H1 (cell line): Measurements from ENCODE around the gene CHST9. TPM values are rescaled to one million over a fixed set of nuclear protein-coding genes. Genes with fewer than 3 reads are reported as not detected.

Experiments used
- CTCF ChIA-PET: fragments of 300-600 bp; sonication (Branson Sonifier 250); formaldehyde crosslinking; loops from one replicate; lab custom pipeline; 2021; ENCODE audit not compliant: partially characterized antibody; lab: Charles Lee
- POLR2A ChIA-PET: fragments of 300-600 bp; sonication (Branson Sonifier 250); formaldehyde crosslinking; loops from one replicate; lab custom pipeline; 2021; ENCODE audit warnings: inconsistent platforms; ENCODE audit not compliant: partially characterized antibody; lab: Charles Lee
- DNase-seq, 2 experiments: peaks; one replicate each; pipeline versions ENCODE4 v3.0.0 to v3.0.0-alpha.2; 2010 to 2022; ENCODE audit warnings: low spot score in 2 of 2, low read depth in 1 of 2, mixed read lengths in 1 of 2
- FAIRE-seq: peaks from 2 replicates; lab custom pipeline; 2011; peaks lifted over from hg19 to GRCh38; lab: Jason Lieb, UNC
- H2AFZ ChIP-seq: 2 replicates; pipeline ENCODE4 v1.8.1; 2012; ENCODE audit warnings: low read length, inconsistent platforms
- H2AK5ac ChIP-seq: 2 replicates; pipeline ENCODE4 v1.6.1; 2013; ENCODE audit warnings: low read depth, low read length
- H2BK120ac ChIP-seq: replicated peaks from 2 replicates; pipeline ENCODE3; 2013; ENCODE audit warnings: low read depth, low read length, inconsistent platforms
- H2BK12ac ChIP-seq: 2 replicates; pipeline ENCODE4 v1.6.1; 2013; ENCODE audit warnings: low read depth, low read length
- H2BK15ac ChIP-seq: 2 replicates; pipeline ENCODE4 v1.6.1; 2013; ENCODE audit warnings: low read length
- H2BK20ac ChIP-seq: 2 replicates; pipeline ENCODE4 v1.6.1; 2013; ENCODE audit warnings: low read length
- H2BK5ac ChIP-seq: 2 replicates; pipeline ENCODE4 v1.6.1; 2013; ENCODE audit warnings: low read depth, low read length
- H3K14ac ChIP-seq: 2 replicates; pipeline ENCODE4 v1.6.1; 2013; ENCODE audit warnings: inconsistent platforms; ENCODE audit not compliant: insufficient read length
- H3K18ac ChIP-seq: 2 replicates; pipeline ENCODE4 v1.6.1; 2013; ENCODE audit warnings: low read length; ENCODE audit errors: extremely low read depth
- H3K23ac ChIP-seq: 2 replicates; pipeline ENCODE4 v1.6.1; 2013; ENCODE audit warnings: inconsistent platforms; ENCODE audit not compliant: insufficient read length
- H3K23me2 ChIP-seq: 2 replicates; pipeline ENCODE4 v1.6.1; 2013; ENCODE audit warnings: low read depth, low read length
- H3K27ac ChIP-seq: 2 replicates; pipeline ENCODE4 v1.6.1; 2011; ENCODE audit warnings: low read depth, low read length, inconsistent platforms
- H3K27me3 ChIP-seq, 4 experiments: replicated peaks in 1 of 4; 1 replicate in 1 of 4; 2 replicates in 3 of 4; pipeline versions ENCODE4 v1.6.1 to v1.8.1; 2011 to 2013; ENCODE audit warnings: low read length in 3 of 4, mild to moderate bottlenecking in 3 of 4, inconsistent platforms in 2 of 4, mixed read lengths in 2 of 4, moderate library complexity in 1 of 4; ENCODE audit not compliant: control insufficient read depth in 3 of 4, insufficient read depth in 3 of 4; ENCODE audit errors: extremely low read depth in 1 of 4
- H3K36me3 ChIP-seq, 4 experiments: 2 replicates each; pipeline versions ENCODE4 v1.6.1 to v1.8.1; 2011 to 2013; ENCODE audit warnings: mild to moderate bottlenecking in 4 of 4, low read length in 3 of 4, moderate library complexity in 2 of 4, control low read depth in 1 of 4, inconsistent platforms in 1 of 4; ENCODE audit not compliant: insufficient read depth in 4 of 4, control insufficient read depth in 2 of 4
- H3K4ac ChIP-seq: replicated peaks from 2 replicates; pipeline ENCODE3; 2013; ENCODE audit warnings: low read length, low read depth, mixed read lengths, inconsistent platforms; ENCODE audit not compliant: insufficient read length
- H3K4me1 ChIP-seq, 4 experiments: replicated peaks in 1 of 4; 1 replicate in 1 of 4; 2 replicates in 3 of 4; pipeline versions ENCODE4 v1.6.1 to v1.8.1; 2011 to 2013; ENCODE audit warnings: low read length in 3 of 4, inconsistent platforms in 2 of 4, mixed read lengths in 1 of 4; ENCODE audit not compliant: insufficient read depth in 4 of 4, control insufficient read depth in 3 of 4
- H3K4me2 ChIP-seq, 2 experiments: 2 replicates each; pipeline versions ENCODE4 v1.6.1 to v1.8.1; 2011 to 2013; ENCODE audit warnings: low read depth in 2 of 2, low read length in 2 of 2, control low read depth in 1 of 2, inconsistent platforms in 1 of 2, mild to moderate bottlenecking in 1 of 2; ENCODE audit not compliant: insufficient read depth in 1 of 2
- H3K4me3 ChIP-seq, 4 experiments: fragments of 200-600, 300-600 bp in 1 of 4; sonication (generic), shearing (Covaris generic), sonication (Bioruptor Twin) in 1 of 4; 2 replicates each; pipeline versions ENCODE4 v1.5.1 to v1.8.1; 2011 to 2016; ENCODE audit warnings: low read length in 4 of 4, low read depth in 3 of 4, control low read depth in 2 of 4, inconsistent platforms in 2 of 4, mild to moderate bottlenecking in 2 of 4, mixed read lengths in 1 of 4, moderate library complexity in 1 of 4; ENCODE audit not compliant: insufficient read depth in 2 of 4; ENCODE audit errors: extremely low read depth in 1 of 4
- H3K56ac ChIP-seq: replicated peaks from 2 replicates; pipeline ENCODE3; 2013; ENCODE audit warnings: low read depth, mild to moderate bottlenecking, mixed read lengths, low read length, inconsistent platforms; ENCODE audit not compliant: insufficient read length
- H3K79me1 ChIP-seq: 2 replicates; pipeline ENCODE4 v1.6.1; 2013; ENCODE audit warnings: low read depth, low read length, control low read depth
- H3K79me2 ChIP-seq, 2 experiments: 2 replicates each; pipeline versions ENCODE4 v1.6.1 to v1.8.1; 2012 to 2013; ENCODE audit warnings: low read length in 2 of 2, mild to moderate bottlenecking in 2 of 2, inconsistent platforms in 1 of 2; ENCODE audit not compliant: insufficient read depth in 2 of 2, control insufficient read depth in 1 of 2
- H3K9ac ChIP-seq, 4 experiments: replicated peaks in 1 of 4; 1 replicate in 1 of 4; 2 replicates in 3 of 4; pipeline versions ENCODE4 v1.6.1 to v1.8.1; 2011 to 2013; ENCODE audit warnings: low read depth in 3 of 4, low read length in 3 of 4, control low read depth in 2 of 4, mild to moderate bottlenecking in 2 of 4, moderate library complexity in 2 of 4, inconsistent platforms in 1 of 4; ENCODE audit errors: extremely low read depth in 1 of 4
- H3K9me3 ChIP-seq, 2 experiments: 2 replicates each; pipeline versions ENCODE4 v1.6.1 to v1.8.1; 2012 to 2013; ENCODE audit warnings: mild to moderate bottlenecking in 2 of 2, moderate library complexity in 2 of 2, control low read depth in 1 of 2, inconsistent platforms in 1 of 2, low read depth in 1 of 2, low read length in 1 of 2, mixed read lengths in 1 of 2; ENCODE audit not compliant: insufficient read depth in 2 of 2
- H4K20me1 ChIP-seq, 2 experiments: replicated peaks in 1 of 2; 2 replicates each; pipeline versions ENCODE3 to v1.8.1; 2011 to 2013; ENCODE audit warnings: inconsistent platforms in 2 of 2, low read length in 2 of 2, mild to moderate bottlenecking in 1 of 2; ENCODE audit not compliant: insufficient read depth in 2 of 2, control insufficient read depth in 1 of 2
- H4K5ac ChIP-seq: 2 replicates; pipeline ENCODE4 v1.6.1; 2013; ENCODE audit warnings: low read length, low read depth, mixed read lengths, inconsistent platforms; ENCODE audit not compliant: insufficient read length
- H4K8ac ChIP-seq: 2 replicates; pipeline ENCODE4 v1.8.0; 2013; ENCODE audit warnings: mild to moderate bottlenecking, moderate library complexity, low read length, inconsistent platforms; ENCODE audit not compliant: insufficient read depth; ENCODE audit errors: extremely low read depth
- H4K91ac ChIP-seq: replicated peaks from 2 replicates; pipeline ENCODE3; 2013; ENCODE audit warnings: low read length, mixed read lengths, inconsistent platforms; ENCODE audit not compliant: insufficient read length
- ASH2L ChIP-seq: fragments of 200-600, 300-600 bp; sonication (generic); IDR thresholded peaks from one replicate; pipeline ENCODE4 v1.7.1; 2017; ENCODE audit warnings: low read length
- EGR1 ChIP-seq: IDR thresholded peaks from 2 replicates; pipeline ENCODE4 v1.6.1; 2011; ENCODE audit warnings: low read depth, low read length, borderline replicate concordance
- GABPA ChIP-seq: IDR thresholded peaks from 2 replicates; pipeline ENCODE4 v1.6.1; 2011; ENCODE audit warnings: mild to moderate bottlenecking, low read length, moderate library complexity, borderline replicate concordance; ENCODE audit not compliant: insufficient read depth
- KDM4A ChIP-seq: IDR thresholded peaks from one replicate; pipeline ENCODE4 v1.7.1; 2012; ENCODE audit warnings: low read depth, mild to moderate bottlenecking, moderate library complexity, low read length, inconsistent platforms; ENCODE audit not compliant: severe bottlenecking
- RBBP5 ChIP-seq: IDR thresholded peaks from 2 replicates; pipeline ENCODE4 v1.7.1; 2012; ENCODE audit warnings: low read depth, mild to moderate bottlenecking, inconsistent platforms, low read length, moderate library complexity, borderline replicate concordance
- RFX5 ChIP-seq: IDR thresholded peaks from 2 replicates; pipeline ENCODE4 v1.6.1; 2011; ENCODE audit warnings: low read depth, low read length, improper control_type of control experiment, borderline replicate concordance
- SIX5 ChIP-seq: IDR thresholded peaks from 2 replicates; pipeline ENCODE4 v1.6.1; 2011; ENCODE audit warnings: mild to moderate bottlenecking, low read depth, low read length
- SP2 ChIP-seq: IDR thresholded peaks from 2 replicates; pipeline ENCODE4 v1.6.1; 2012; ENCODE audit warnings: mild to moderate bottlenecking, low read length, inconsistent platforms
- SUZ12 ChIP-seq: fragments of 200-600 bp; sonication (generic); IDR thresholded peaks from 2 replicates; pipeline ENCODE4 v1.6.1; 2012; ENCODE audit warnings: mild to moderate bottlenecking, inconsistent platforms, low read length, moderate library complexity, mixed read lengths
- TAF1 ChIP-seq: IDR thresholded peaks from 2 replicates; pipeline ENCODE4 v1.6.1; 2011; ENCODE audit warnings: mild to moderate bottlenecking, low read depth, low read length
- WGBS, 2 experiments: shearing (Covaris generic) in 1 of 2; methylation state at CpG; one replicate each; pipeline versions ENCODE4 v1.1.6 to v1.1.7; 2013 to 2015; ENCODE audit warnings: low lambda C conversion rate in 2 of 2, mixed read lengths in 2 of 2, inconsistent platforms in 1 of 2, low coverage in 1 of 2, missing lambda C conversion rate in 1 of 2; ENCODE audit not compliant: insufficient replicate concordance in 2 of 2, insufficient coverage in 1 of 2, insufficient read length in 1 of 2; ENCODE audit errors: extremely low coverage in 1 of 2, missing lambda C conversion rate in 1 of 2; 5-methylcytosine and 5-hydroxymethylcytosine counted together
- polyA plus RNA-seq, 7 experiments: library from polyadenylated mRNA; depleted of rRNA in 3 of 7; stranded (reverse) in 5 of 7; unstranded in 2 of 7; fragments of >200 nt in 5 of 7; fragments of 200-250 nt in 2 of 7; gene quantifications; 1 replicate in 5 of 7; 2 replicates in 1 of 7; 4 replicates in 1 of 7; pipeline versions ENCODE4 v1.2.1 to v1.2.3, GENCODE V29; 2011 to 2013; ENCODE audit warnings: missing spikeins in 2 of 7, mixed read lengths in 2 of 7
- total RNA-seq: library from RNA; stranded (reverse); fragmentation: NEBNext Ultra II Directional; extraction: Animal tissue kit (Norgen Biotek cat#: 25700); gene quantifications from 2 replicates; pipeline ENCODE4 v1.2.1, GENCODE V29; 2021
- TF ChIP-seq, protein P1 (sequence below): IDR thresholded peaks from 2 replicates; pipeline ENCODE4 v1.6.1; 2012; ENCODE audit warnings: inconsistent platforms

CHST9 gene
- total and polyA plus RNA-seq, 2 of the 8 experiments (the other 6 are each of a cell fraction or from before 2014, with no cell fraction given), result 3.2 to 24.3 TPM

DNA sequence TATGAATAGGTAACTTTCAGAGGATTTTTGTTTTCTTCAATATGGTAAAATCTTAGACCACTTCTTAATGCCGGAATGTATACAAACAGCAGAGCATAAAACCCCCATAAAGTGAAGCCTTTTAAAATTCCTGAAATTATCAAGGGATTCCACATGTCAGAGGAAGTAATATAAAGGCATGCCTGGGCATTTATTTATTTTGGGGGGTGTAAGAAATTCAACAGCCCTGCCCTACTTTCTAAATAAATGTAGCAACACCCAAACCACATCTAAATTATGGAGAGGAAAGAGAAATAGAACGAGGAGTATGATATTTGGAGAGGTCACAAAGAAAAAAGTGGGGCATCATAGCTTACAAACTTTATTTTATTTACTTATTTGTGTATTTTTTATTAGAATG lies 9.9 kb downstream of the CHST9 start:
- no peak overlapping the region for H3K14ac ChIP-seq
- no peak overlapping the region for H3K4ac ChIP-seq
- no peaks in the 10 kb centered on the region for H3K36me3 ChIP-seq
- WGBS, 2 experiments, result 84% methylated on average over 2 of the region's 2 CpGs; no CpG with 5 or more reads in 1 of the 2 experiments
- no peak overlapping the region for H2BK5ac ChIP-seq
- no peaks in the 10 kb centered on the region for H3K9me3 ChIP-seq
- H3K4me3 ChIP-seq, result peak overlapping the region in 1 of 4 experiments; percentile 38; a peak in 1 of 8 replicates
- H3K9ac ChIP-seq, result no peak overlapping the region
- peaks cover 0 to 50% of the 10 kb centered on the region in 2 experiments; a peak in 2 of 4 replicates for H3K79me2 ChIP-seq
- H4K8ac ChIP-seq, result no peak overlapping the region
- peaks cover 0 to 12% (median 6%) of the 10 kb centered on the region in 4 experiments; a peak in 4 of 7 replicates for H3K4me1 ChIP-seq
- no peaks in the 10 kb centered on the region for H3K27me3 ChIP-seq
- CTCF ChIA-PET, result no interaction called here
- no peak overlapping the region for H2AFZ ChIP-seq
- peak overlapping the region in 1 of 2 experiments; percentile 47; a peak in 1 of 4 replicates for H3K4me2 ChIP-seq
- no peak overlapping the region for H4K91ac ChIP-seq
- POLR2A ChIA-PET, result interaction anchor here (1.0 kb wide), 1 partner anchor 9 kb away, joined by 3 read pairs; no protein-coding TSS in a partner anchor
- H3K79me1 ChIP-seq, result 0 out of 2 replicates have a peak, but pooled peaks cover 3% of the 10 kb centered on the region
- no peak overlapping the region for H2BK20ac ChIP-seq
- H2BK15ac ChIP-seq, result no peak overlapping the region
- DNase-seq (no peak), FAIRE-seq (no peak)
- no peak overlapping the region for H2BK12ac ChIP-seq
- H4K20me1 ChIP-seq, result no peaks in the 10 kb centered on the region
- no peak overlapping the region for H3K27ac ChIP-seq
- H3K56ac ChIP-seq, result no peak overlapping the region
- H3K23me2 ChIP-seq, result no peaks in the 10 kb centered on the region; the same call in 1 of the 2 replicates
- H4K5ac ChIP-seq, result peak overlapping the region; percentile 37
- H2AK5ac ChIP-seq, result no peak overlapping the region
- H2BK120ac ChIP-seq, result no peak overlapping the region
- no peak overlapping the region for H3K18ac ChIP-seq
- H3K23ac ChIP-seq, result no peak overlapping the region
- TF ChIP-seq SP2, result no peak
- no peak for TF ChIP-seq KDM4A
- no peak for TF ChIP-seq TAF1
- TF ChIP-seq RFX5, result no peak
- no peak for TF ChIP-seq ASH2L
- no peak for TF ChIP-seq EGR1
- no peak for TF ChIP-seq SIX5
- no peak for TF ChIP-seq SUZ12
- no peak for TF ChIP-seq RBBP5
- TF ChIP-seq, protein P1, sequence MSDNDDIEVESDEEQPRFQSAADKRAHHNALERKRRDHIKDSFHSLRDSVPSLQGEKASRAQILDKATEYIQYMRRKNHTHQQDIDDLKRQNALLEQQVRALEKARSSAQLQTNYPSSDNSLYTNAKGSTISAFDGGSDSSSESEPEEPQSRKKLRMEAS, result no peak
- TF ChIP-seq GABPA, result no peak
